ENCODE data around the gene NR2F1-AS1.

NR2F1-AS1 gene

GRCh38 chr5:93586736-93587596, 5.9 kb upstream of the NR2F1-AS1 start:
- Mint-ChIP-seq H3K4me1 (peaks cover 25% of the 10 kb centered on the region), H3K9me3 (no peaks in the 10 kb centered on the region), H3K27ac (no peak overlapping the region), H3K4me3 (peak overlapping the region; percentile 29), H3K36me3 (peaks cover 7% of the 10 kb centered on the region)
- ATAC-seq (no peak), DNase-seq (ENCODE audit: low spot score in 2 of 2) (no peak)

GRCh38 chr5:93585767-93586385, 4.9 kb upstream of the NR2F1-AS1 start:
- DNase-seq (ENCODE audit: low spot score in 2 of 2) (no peak), ATAC-seq (no peak)
- H3K4me3 Mint-ChIP-seq: peak overlapping the region; percentile 64
- H3K27ac Mint-ChIP-seq: no peak overlapping the region
- peaks cover 27% of the 10 kb centered on the region for H3K4me1 Mint-ChIP-seq
- no peaks in the 10 kb centered on the region for H3K9me3 Mint-ChIP-seq
- H3K36me3 Mint-ChIP-seq: peaks cover 7% of the 10 kb centered on the region

GRCh38 chr5:93585041-93585766, 4.2 kb upstream of the NR2F1-AS1 start:
- Mint-ChIP-seq H3K4me1 (peaks cover 33% of the 10 kb centered on the region), H3K27ac (no peak overlapping the region), H3K36me3 (peaks cover 7% of the 10 kb centered on the region), H3K4me3 (peak overlapping the region; percentile 64), H3K9me3 (no peaks in the 10 kb centered on the region)
- ATAC-seq: no peak
- DNase-seq (ENCODE audit: low spot score in 2 of 2): peak in 1 of 2 donors; percentile 56

- peaks cover 34% of the 10 kb centered on the region for H3K4me1 Mint-ChIP-seq
- H3K36me3 Mint-ChIP-seq: peaks cover 7% of the 10 kb centered on the region
- DNase-seq (ENCODE audit: low spot score in 2 of 2) (peak in 1 of 2 donors; percentile 49), ATAC-seq (no peak)
- H3K9me3 Mint-ChIP-seq: no peaks in the 10 kb centered on the region
- no peak overlapping the region for H3K4me3 Mint-ChIP-seq
- no peak overlapping the region for H3K27ac Mint-ChIP-seq
These were observed 3.6 kb upstream of the NR2F1-AS1 start for GRCh38 chr5:93584596-93585040.

GRCh38 chr5:93583768-93584595, 3.0 kb upstream of the NR2F1-AS1 start:
- Mint-ChIP-seq H3K36me3 (peaks cover 7% of the 10 kb centered on the region), H3K9me3 (no peaks in the 10 kb centered on the region), H3K4me3 (no peak overlapping the region), H3K4me1 (peaks cover 34% of the 10 kb centered on the region), H3K27ac (no peak overlapping the region)
- ATAC-seq: peak; percentile 49
- peak in 1 of 2 donors; percentile 58 for DNase-seq (ENCODE audit: low spot score in 2 of 2)

- Mint-ChIP-seq H3K4me1 (peaks cover 33% of the 10 kb centered on the region), H3K36me3 (peaks cover 7% of the 10 kb centered on the region), H3K4me3 (no peak overlapping the region), H3K9me3 (no peaks in the 10 kb centered on the region), H3K27ac (no peak overlapping the region)
- DNase-seq (ENCODE audit: low spot score in 2 of 2) (no peak), ATAC-seq (no peak)
These were observed 2.4 kb upstream of the NR2F1-AS1 start for GRCh38 chr5:93583439-93583767.

GRCh38 chr5:93582677-93583438, 1.8 kb upstream of the NR2F1-AS1 start, which contains the start of gene NR2F1:
Gene NR2F1, plus strand, starts transcription at chr5:93583222. Its CDS starts 1,802 bp downstream, at chr5:93585024.
- Mint-ChIP-seq H3K9me3 (no peaks in the 10 kb centered on the region), H3K27ac (no peak within 1 kb of the TSS), H3K36me3 (peaks cover 7% of the 10 kb centered on the region), H3K4me3 (no peak within 1 kb of the TSS), H3K4me1 (peaks cover 31% of the 10 kb centered on the region)
- peak in 1 of 2 donors; percentile 57 for DNase-seq (ENCODE audit: low spot score in 2 of 2)
- peak; percentile 27 for ATAC-seq

- DNase-seq (ENCODE audit: low spot score in 2 of 2) (no peak), ATAC-seq (no peak)
- Mint-ChIP-seq H3K9me3 (no peaks in the 10 kb centered on the region), H3K36me3 (peaks cover 7% of the 10 kb centered on the region), H3K27ac (no peak overlapping the region), H3K4me3 (no peak overlapping the region), H3K4me1 (peaks cover 27% of the 10 kb centered on the region)
These were observed 1.1 kb upstream of the NR2F1-AS1 start for GRCh38 chr5:93582167-93582462.

GRCh38 chr5:93580063-93580926, 724 bp downstream of the NR2F1-AS1 start:
- Mint-ChIP-seq H3K27ac (no peak overlapping the region), H3K9me3 (no peaks in the 10 kb centered on the region), H3K36me3 (no peaks in the 10 kb centered on the region), H3K4me1 (peaks cover 17% of the 10 kb centered on the region), H3K4me3 (no peak overlapping the region)
- DNase-seq (ENCODE audit: low spot score in 2 of 2) (no peak), ATAC-seq (peak; percentile 29)

GRCh38 chr5:93579692-93580062, 1.3 kb downstream of the NR2F1-AS1 start:
- DNase-seq (ENCODE audit: low spot score in 2 of 2): no peak
- peak; percentile 1 for ATAC-seq
- H3K27ac Mint-ChIP-seq: no peak overlapping the region

GRCh38 chr5:93578813-93579691, 2.0 kb downstream of the NR2F1-AS1 start:
- H3K4me3 Mint-ChIP-seq: no peak overlapping the region
- no peaks in the 10 kb centered on the region for H3K36me3 Mint-ChIP-seq
- H3K4me1 Mint-ChIP-seq: peaks cover 17% of the 10 kb centered on the region
- DNase-seq (ENCODE audit: low spot score in 2 of 2): no peak
- H3K27ac Mint-ChIP-seq: no peak overlapping the region
- no peak for ATAC-seq
- no peaks in the 10 kb centered on the region for H3K9me3 Mint-ChIP-seq

More at GRCh38 chr5:93579692-93580062, 1.3 kb downstream of the NR2F1-AS1 start:
- Mint-ChIP-seq H3K4me3 (no peak overlapping the region), H3K36me3 (no peaks in the 10 kb centered on the region), H3K9me3 (no peaks in the 10 kb centered on the region), H3K4me1 (peaks cover 17% of the 10 kb centered on the region)

- Mint-ChIP-seq H3K4me3 (no peak overlapping the region), H3K9me3 (no peaks in the 10 kb centered on the region), H3K4me1 (peaks cover 25% of the 10 kb centered on the region), H3K36me3 (peaks cover 6% of the 10 kb centered on the region), H3K27ac (no peak overlapping the region)
- no peak for ATAC-seq
- DNase-seq (ENCODE audit: low spot score in 2 of 2): no peak
These were observed 2.9 kb downstream of the NR2F1-AS1 start for GRCh38 chr5:93577854-93578812.

All from stimulated activated effector memory CD8-positive, alpha-beta T cell treated with anti-CD3 and anti-CD28 coated beads, Interleukin-12 subunit alpha, Interleukin-12 subunit beta, amount 100 ng/mL, for 72 hours (primary cell).